ENCODE measurements around the gene CFAP46. TPM values are rescaled to one million over a fixed set of nuclear protein-coding genes. Genes with fewer than 3 reads are reported as not detected.

Gene CFAP46
- total RNA-seq, 1 donor from 2014 or later, result 3.7 TPM

GRCh38 chr10:132780356-132780755, 162.0 kb downstream of the CFAP46 start:
- Mint-ChIP-seq H3K36me3 (ENCODE audit: low read depth) (peaks cover 57% of the 10 kb centered on the region), H3K4me1 (peaks cover 5% of the 10 kb centered on the region), H3K4me3 (no peak overlapping the region), H3K9me3 (no peaks in the 10 kb centered on the region), H3K27ac (no peak overlapping the region), H3K27me3 (peaks cover 8% of the 10 kb centered on the region)
- CTCF ChIA-PET, result no interaction called here
- TF ChIP-seq CTCF (IDR thresholded peaks at IDR 0.05), result no peak
- POLR2A ChIA-PET, result no interaction called here
- ATAC-seq (ENCODE audit: low read depth) (no peak), DNase-seq (no peak)
- intact Hi-C loops (cut with micrococcal nuclease), result no loop called here

- DNase-seq (no peak), ATAC-seq (ENCODE audit: low read depth) (no peak)
- CTCF ChIA-PET, result no interaction called here
- intact Hi-C loops (cut with micrococcal nuclease), result no loop called here
- Mint-ChIP-seq H3K4me1 (peaks cover 5% of the 10 kb centered on the region), H3K4me3 (no peak overlapping the region), H3K27me3 (peaks cover 8% of the 10 kb centered on the region), H3K27ac (no peak overlapping the region), H3K36me3 (ENCODE audit: low read depth) (peaks cover 57% of the 10 kb centered on the region), H3K9me3 (no peaks in the 10 kb centered on the region)
- no peak for TF ChIP-seq CTCF (IDR thresholded peaks at IDR 0.05)
- POLR2A ChIA-PET, result no interaction called here
Observed at GRCh38 chr10:132779549-132780294, 162.6 kb downstream of the CFAP46 start.

GRCh38 chr10:132777441-132777840, 164.9 kb downstream of the CFAP46 start:
- Mint-ChIP-seq H3K9me3 (no peaks in the 10 kb centered on the region), H3K4me3 (no peak overlapping the region), H3K27ac (no peak overlapping the region), H3K4me1 (no peaks in the 10 kb centered on the region), H3K36me3 (ENCODE audit: low read depth) (peaks cover 54% of the 10 kb centered on the region), H3K27me3 (no peaks in the 10 kb centered on the region)
- TF ChIP-seq CTCF (IDR thresholded peaks at IDR 0.05), result no peak
- intact Hi-C loops (cut with micrococcal nuclease), result no loop called here
- ChIA-PET CTCF (no interaction called here), POLR2A (no interaction called here)
- ATAC-seq (ENCODE audit: low read depth) (no peak), DNase-seq (no peak)

GRCh38 chr10:132776821-132777220, 165.5 kb downstream of the CFAP46 start:
- H3K27ac Mint-ChIP-seq, result no peak overlapping the region
- ChIA-PET POLR2A (no interaction called here), CTCF (no interaction called here)
- DNase-seq, result no peak
- H3K27me3 Mint-ChIP-seq, result no peaks in the 10 kb centered on the region
- ATAC-seq (ENCODE audit: low read depth), result no peak
- intact Hi-C loops (cut with micrococcal nuclease), result no loop called here
- no peak overlapping the region for H3K4me3 Mint-ChIP-seq
- H3K4me1 Mint-ChIP-seq, result no peaks in the 10 kb centered on the region
- no peak for TF ChIP-seq CTCF (IDR thresholded peaks at IDR 0.05)
- H3K9me3 Mint-ChIP-seq, result no peaks in the 10 kb centered on the region
- peaks cover 49% of the 10 kb centered on the region for H3K36me3 Mint-ChIP-seq (ENCODE audit: low read depth)

- H3K27ac Mint-ChIP-seq, result no peak overlapping the region
- H3K36me3 Mint-ChIP-seq (ENCODE audit: low read depth), result peaks cover 47% of the 10 kb centered on the region
- TF ChIP-seq CTCF (IDR thresholded peaks at IDR 0.05), result no peak
- ChIA-PET CTCF (no interaction called here), POLR2A (no interaction called here)
- ATAC-seq (ENCODE audit: low read depth) (no peak), DNase-seq (no peak)
- intact Hi-C loops (cut with micrococcal nuclease), result no loop called here
- H3K4me3 Mint-ChIP-seq, result no peak overlapping the region
- H3K9me3 Mint-ChIP-seq, result no peaks in the 10 kb centered on the region
- no peaks in the 10 kb centered on the region for H3K27me3 Mint-ChIP-seq
- H3K4me1 Mint-ChIP-seq, result no peaks in the 10 kb centered on the region
Observed at GRCh38 chr10:132776186-132776585, 166.2 kb downstream of the CFAP46 start.
